Measurements from ENCODE around the gene DLG1. TPM values are rescaled to one million over a fixed set of nuclear protein-coding genes. Genes with fewer than 3 reads are reported as not detected.
"Not testable (repeated sequence)": the region's sequence is repeated elsewhere in the genome, so short reads cannot be mapped to it uniquely, and the experiment has no call there.

DLG1 gene
- total RNA-seq, 2 donors from 2014 or later = 44.1 to 59.0 TPM

- no peak for DNase-seq
- intact Hi-C loops (cut with DNase I) = no loop called here
- no peak for ATAC-seq
These were observed 96.5 kb downstream of the DLG1 start for GRCh38 chr3:197201791-197202452.

GRCh38 chr3:197200856-197201255 lies 97.6 kb downstream of the DLG1 start:
- ATAC-seq; DNase-seq; intact Hi-C loops (cut with DNase I): not testable (repeated sequence)

- DNase-seq (no peak), ATAC-seq (no peak)
- intact Hi-C loops (cut with DNase I) = no loop called here
These were observed 101.1 kb downstream of the DLG1 start for GRCh38 chr3:197197334-197197733.

- intact Hi-C loops (cut with DNase I) = no loop called here
- no peak for ATAC-seq
These were observed 102.2 kb downstream of the DLG1 start for GRCh38 chr3:197196192-197196591.

GRCh38 chr3:197195326-197195725 lies 103.1 kb downstream of the DLG1 start:
- intact Hi-C loops (cut with DNase I) = no loop called here
- ATAC-seq = no peak
- no peak for DNase-seq

More at GRCh38 chr3:197196192-197196591, 102.2 kb downstream of the DLG1 start:
- no peak for DNase-seq

- intact Hi-C loops (cut with DNase I); ATAC-seq; DNase-seq: not testable (repeated sequence)
These were observed 104.7 kb downstream of the DLG1 start for GRCh38 chr3:197193759-197194158.

GRCh38 chr3:197191897-197192296 lies 106.5 kb downstream of the DLG1 start:
- ATAC-seq = no peak
- intact Hi-C loops (cut with DNase I) = no loop called here
- DNase-seq = no peak

GRCh38 chr3:197189623-197190022 lies 108.8 kb downstream of the DLG1 start:
- ATAC-seq = no peak

GRCh38 chr3:197188963-197189362 lies 109.4 kb downstream of the DLG1 start:
- no peak for DNase-seq
- no peak for ATAC-seq
- intact Hi-C loops (cut with DNase I) = loop anchor here (5.0 to 10.0 kb wide), 2 partner anchors 184 to 187 kb away; no protein-coding TSS in a partner anchor

More at GRCh38 chr3:197189623-197190022, 108.8 kb downstream of the DLG1 start:
- DNase-seq = no peak
- intact Hi-C loops (cut with DNase I) = loop anchor here (5.0 to 10.0 kb wide), 2 partner anchors 185 to 187 kb away; no protein-coding TSS in a partner anchor

- ATAC-seq = peak; percentile 57 to 59
- DNase-seq = no peak
- intact Hi-C loops (cut with DNase I) = loop anchor here (2.0 to 10.0 kb wide), 3 partner anchors 182 to 208 kb away; no protein-coding TSS in a partner anchor
These were observed 111.4 kb downstream of the DLG1 start for GRCh38 chr3:197186887-197187588.

- intact Hi-C loops (cut with DNase I) = loop anchor here in 1 of 2 donors (10.0 kb wide), 1 partner anchor 179 kb away; no protein-coding TSS in a partner anchor
- DNase-seq = no peak
- ATAC-seq = peak in 1 of 2 donors; percentile 11
These were observed 114.8 kb downstream of the DLG1 start for GRCh38 chr3:197183582-197183981.

- peak; percentile 84 to 89 for ATAC-seq
- intact Hi-C loops (cut with DNase I) = loop anchor here in 1 of 2 donors (10.0 kb wide), 1 partner anchor 177 kb away; no protein-coding TSS in a partner anchor
- DNase-seq = peak; percentile 33
These were observed 116.7 kb downstream of the DLG1 start for GRCh38 chr3:197181741-197182140.

GRCh38 chr3:197178998-197179397 lies 119.4 kb downstream of the DLG1 start:
- DNase-seq (no peak), ATAC-seq (peak in 1 of 2 donors; percentile 12)
- intact Hi-C loops (cut with DNase I) = no loop called here

- intact Hi-C loops (cut with DNase I) = no loop called here
- no peak for DNase-seq
- no peak for ATAC-seq
These were observed 122.9 kb downstream of the DLG1 start for GRCh38 chr3:197175503-197175902.

- no peak for DNase-seq
- intact Hi-C loops (cut with DNase I) = no loop called here
- ATAC-seq = no peak
These were observed 123.5 kb downstream of the DLG1 start for GRCh38 chr3:197174927-197175326.

GRCh38 chr3:197173620-197174019 lies 124.8 kb downstream of the DLG1 start:
- DNase-seq (no peak), ATAC-seq (no peak)
- intact Hi-C loops (cut with DNase I) = no loop called here

- intact Hi-C loops (cut with DNase I) = no loop called here
- ATAC-seq (no peak), DNase-seq (no peak)
These were observed 126.8 kb downstream of the DLG1 start for GRCh38 chr3:197171481-197172067.

GRCh38 chr3:197169028-197169427 lies 129.4 kb downstream of the DLG1 start:
- ATAC-seq (no peak), DNase-seq (no peak)
- intact Hi-C loops (cut with DNase I) = no loop called here

- no peak for ATAC-seq
- DNase-seq = no peak
- intact Hi-C loops (cut with DNase I) = no loop called here
These were observed 129.8 kb downstream of the DLG1 start for GRCh38 chr3:197168606-197169005.

- ATAC-seq = no peak
- DNase-seq = no peak
These were observed 130.3 kb downstream of the DLG1 start for GRCh38 chr3:197168063-197168462.

More at GRCh38 chr3:197168063-197168462, 130.3 kb downstream of the DLG1 start:
- intact Hi-C loops (cut with DNase I) = no loop called here
